ENCODE measurements around the gene PPP6R3.
"Not testable (repeated sequence)": the region's sequence is repeated elsewhere in the genome, so short reads cannot be mapped to it uniquely, and the experiment has no call there.

PPP6R3 gene

DNA sequence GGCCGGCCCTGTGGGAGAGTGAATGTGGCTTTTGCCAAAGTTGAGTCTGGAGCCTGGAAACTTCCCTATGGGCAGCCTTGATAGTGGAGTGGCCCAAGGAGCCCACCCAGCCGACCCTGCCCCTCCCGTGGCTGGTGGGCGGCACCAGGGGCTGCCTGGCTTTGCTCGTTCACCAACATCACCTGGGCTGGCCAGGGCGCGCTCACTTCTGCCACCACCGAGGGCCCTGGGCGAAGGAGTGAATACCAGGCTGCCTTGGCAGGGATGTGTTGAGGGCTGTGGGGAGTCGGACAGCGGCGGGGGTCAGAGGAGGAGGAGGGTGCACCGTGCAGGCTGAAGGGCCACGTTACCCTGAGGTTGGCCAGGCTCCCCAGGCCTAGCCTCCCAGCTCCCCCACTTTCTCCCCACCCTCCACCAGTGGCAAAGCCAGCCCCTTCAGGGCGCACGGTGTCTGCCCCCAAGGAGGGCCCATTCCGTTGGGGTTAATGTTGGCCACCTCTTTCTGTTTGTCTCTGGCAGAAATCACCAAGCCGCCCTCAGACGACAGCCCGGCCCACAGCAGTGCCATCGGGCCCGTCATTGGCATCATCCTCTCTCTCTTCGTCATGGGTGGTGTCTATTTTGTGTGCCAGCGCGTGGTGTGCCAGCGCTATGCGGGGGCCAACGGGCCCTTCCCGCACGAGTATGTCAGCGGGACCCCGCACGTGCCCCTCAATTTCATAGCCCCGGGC lies 22.5 kb upstream of the PPP6R3 start:
- DNase-seq (ENCODE audit: low read depth in 1 of 2, low spot score in 1 of 2), result no peak
- no peak for TF ChIP-seq JUND (IDR thresholded peaks at IDR 0.05; ENCODE audit: low read depth)
- in situ Hi-C loops (cut with HindIII; ENCODE audit: low pct_unique_long_range_greater_than_20kb, low sequenced_read_pairs), result no loop called here

DNA sequence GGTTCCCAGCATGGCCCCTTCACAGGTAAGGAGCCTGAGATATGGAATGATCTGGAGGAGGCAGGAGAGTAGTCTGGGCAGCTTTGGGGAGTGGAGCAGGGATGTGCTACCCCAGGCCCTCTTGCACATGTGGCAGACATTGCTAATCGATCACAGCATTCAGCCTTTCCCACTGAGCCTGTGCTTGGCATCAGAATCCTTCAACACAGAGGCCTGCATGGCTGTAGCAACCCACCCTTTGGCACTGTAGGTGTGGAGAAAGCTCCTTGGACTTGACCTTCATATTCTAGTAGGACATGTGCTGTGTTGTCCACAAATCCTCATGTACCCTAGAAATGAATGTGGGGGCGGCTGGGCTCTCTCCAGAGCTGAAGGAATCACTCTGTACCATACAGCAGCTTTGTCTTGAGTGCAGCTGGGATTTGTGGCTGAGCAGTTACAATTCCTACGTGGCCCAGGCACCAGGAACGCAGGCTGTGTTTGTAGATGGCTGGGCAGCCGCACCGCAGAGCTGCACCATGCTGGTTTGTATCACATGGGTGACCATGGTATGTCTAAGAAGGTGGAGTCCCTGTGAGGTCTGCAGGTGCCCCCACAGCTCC lies 21.8 kb upstream of the PPP6R3 start:
- TF ChIP-seq JUND (IDR thresholded peaks at IDR 0.05; ENCODE audit: low read depth), result no peak
- no peak for DNase-seq (ENCODE audit: low read depth in 1 of 2, low spot score in 1 of 2)
- in situ Hi-C loops (cut with HindIII; ENCODE audit: low pct_unique_long_range_greater_than_20kb, low sequenced_read_pairs), result no loop called here

DNA sequence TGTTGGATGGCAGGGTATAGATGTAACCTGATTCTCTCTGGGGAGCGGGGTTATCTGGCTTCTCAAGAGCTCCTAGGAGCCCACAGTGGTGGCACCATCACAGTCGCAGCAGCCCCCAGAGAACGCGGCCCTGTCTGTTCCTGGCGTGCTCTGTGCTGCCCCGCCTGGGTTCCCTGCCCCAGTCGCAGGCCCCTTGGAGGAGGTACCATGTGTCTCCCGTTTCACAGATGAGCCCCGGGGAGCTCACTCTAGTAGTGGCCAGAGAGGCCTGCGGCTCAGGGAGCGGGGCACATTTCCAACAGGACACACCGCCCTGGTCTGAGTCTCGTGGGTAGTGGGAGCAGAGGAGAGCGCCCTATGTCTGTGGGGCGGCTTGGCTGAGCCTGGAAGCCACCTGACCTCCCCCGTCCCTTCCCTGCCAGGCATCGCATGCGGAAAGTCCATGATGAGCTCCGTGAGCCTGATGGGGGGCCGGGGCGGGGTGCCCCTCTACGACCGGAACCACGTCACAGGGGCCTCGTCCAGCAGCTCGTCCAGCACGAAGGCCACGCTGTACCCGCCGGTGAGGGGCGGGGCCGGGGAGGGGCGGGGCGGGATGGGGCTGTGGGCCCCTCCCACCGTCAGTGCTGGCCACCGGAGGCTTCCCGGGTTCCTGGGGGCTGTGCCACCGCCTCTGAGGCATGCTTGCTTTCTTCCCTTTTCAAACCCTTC lies 21.0 kb upstream of the PPP6R3 start:
- no peak for DNase-seq (ENCODE audit: low read depth in 1 of 2, low spot score in 1 of 2)
- no peak for TF ChIP-seq JUND (IDR thresholded peaks at IDR 0.05; ENCODE audit: low read depth)
- in situ Hi-C loops (cut with HindIII; ENCODE audit: low pct_unique_long_range_greater_than_20kb, low sequenced_read_pairs), result no loop called here

DNA sequence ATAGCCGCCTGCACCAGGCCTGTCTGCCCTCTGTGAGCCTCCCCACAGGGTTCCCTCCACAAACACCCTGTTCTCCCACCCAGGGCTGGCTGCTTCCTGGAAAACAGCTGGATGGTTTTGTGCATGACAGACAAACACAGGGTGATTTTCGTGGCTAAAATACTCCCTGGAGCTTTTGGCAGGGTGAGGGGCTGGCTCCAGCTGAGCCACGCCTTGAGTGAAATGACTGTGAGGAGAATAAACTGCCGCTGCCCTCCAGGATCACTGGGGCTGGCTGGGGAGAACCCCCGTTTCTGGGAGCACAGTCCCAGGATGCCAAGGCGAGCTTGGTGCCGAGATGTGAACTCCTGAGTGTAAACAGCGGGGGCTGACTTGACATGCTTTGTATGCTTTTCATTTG lies 20.3 kb upstream of the PPP6R3 start:
- DNase-seq (ENCODE audit: low read depth in 1 of 2, low spot score in 1 of 2), result no peak
- no peak for TF ChIP-seq JUND (IDR thresholded peaks at IDR 0.05; ENCODE audit: low read depth)
- in situ Hi-C loops (cut with HindIII; ENCODE audit: low pct_unique_long_range_greater_than_20kb, low sequenced_read_pairs), result no loop called here

DNA sequence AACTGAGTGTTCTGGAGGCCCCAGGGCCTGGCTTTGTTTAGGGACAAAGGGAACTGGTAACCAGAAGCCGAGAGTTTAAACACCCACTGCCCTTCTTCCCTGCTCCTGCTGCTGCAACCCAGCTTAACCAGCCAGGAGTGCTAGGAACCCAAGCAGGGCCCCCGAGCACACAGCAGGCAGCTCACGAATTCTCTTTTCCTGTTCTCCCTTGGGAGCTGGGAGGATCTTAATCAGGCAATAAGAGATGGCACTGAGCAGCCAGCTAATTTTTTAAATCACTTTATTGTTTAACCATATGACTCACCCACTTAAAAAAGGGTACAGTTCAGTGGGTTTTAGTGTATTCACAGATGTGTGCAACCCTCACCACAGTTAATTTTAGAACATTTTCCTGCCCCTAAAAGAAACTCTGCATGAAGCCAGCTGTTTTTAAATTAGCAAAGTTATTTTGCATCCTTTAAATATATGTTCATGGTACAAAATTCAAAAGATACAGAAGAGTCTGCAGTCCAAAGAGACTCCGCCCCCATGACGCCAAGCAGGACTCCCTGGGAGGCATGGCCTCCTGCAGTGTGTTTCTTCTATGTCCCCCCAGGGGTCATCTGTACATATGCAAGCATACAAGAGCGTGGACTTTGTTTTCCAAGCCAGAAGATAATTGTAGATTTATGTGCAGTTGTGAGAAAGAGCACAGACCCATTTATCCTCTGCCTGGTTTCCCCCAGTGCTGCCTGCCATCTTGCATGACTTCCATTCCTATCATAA lies 18.9 kb upstream of the PPP6R3 start:
- TF ChIP-seq JUND (IDR thresholded peaks at IDR 0.05; ENCODE audit: low read depth), result no peak
- DNase-seq (ENCODE audit: low read depth in 1 of 2, low spot score in 1 of 2), result no peak
- in situ Hi-C loops (cut with HindIII; ENCODE audit: low pct_unique_long_range_greater_than_20kb, low sequenced_read_pairs), result no loop called here

DNA sequence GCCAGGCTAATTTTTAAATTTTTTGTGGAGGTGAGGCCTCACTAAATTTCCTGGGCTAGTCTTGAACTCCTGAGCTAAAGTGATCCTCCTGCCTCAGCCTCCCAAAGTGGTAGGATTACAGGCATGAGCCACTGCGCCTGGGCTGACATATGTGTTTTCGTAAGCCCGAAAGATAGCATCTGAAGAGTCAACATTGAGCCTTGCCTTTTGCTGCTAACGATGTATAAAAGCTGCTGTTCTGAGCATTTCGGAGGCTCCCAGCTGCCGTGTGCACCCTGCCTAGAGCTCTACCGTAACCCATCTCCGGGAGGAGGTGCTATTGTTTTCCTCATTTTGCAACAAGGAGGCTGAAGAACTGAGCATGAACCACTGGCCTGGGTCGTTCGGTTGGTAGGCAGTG lies 18.1 kb upstream of the PPP6R3 start:
- no peak for DNase-seq (ENCODE audit: low read depth in 1 of 2, low spot score in 1 of 2)
- no peak for TF ChIP-seq JUND (IDR thresholded peaks at IDR 0.05; ENCODE audit: low read depth)
- in situ Hi-C loops (cut with HindIII; ENCODE audit: low pct_unique_long_range_greater_than_20kb, low sequenced_read_pairs), result no loop called here

GRCh38 chr11:68444566-68444965 lies 16.0 kb upstream of the PPP6R3 start:
- in situ Hi-C loops (cut with HindIII; ENCODE audit: low pct_unique_long_range_greater_than_20kb, low sequenced_read_pairs), result no loop called here
- TF ChIP-seq JUND (IDR thresholded peaks at IDR 0.05; ENCODE audit: low read depth), result no peak
- no peak for DNase-seq (ENCODE audit: low read depth in 1 of 2, low spot score in 1 of 2)

DNA sequence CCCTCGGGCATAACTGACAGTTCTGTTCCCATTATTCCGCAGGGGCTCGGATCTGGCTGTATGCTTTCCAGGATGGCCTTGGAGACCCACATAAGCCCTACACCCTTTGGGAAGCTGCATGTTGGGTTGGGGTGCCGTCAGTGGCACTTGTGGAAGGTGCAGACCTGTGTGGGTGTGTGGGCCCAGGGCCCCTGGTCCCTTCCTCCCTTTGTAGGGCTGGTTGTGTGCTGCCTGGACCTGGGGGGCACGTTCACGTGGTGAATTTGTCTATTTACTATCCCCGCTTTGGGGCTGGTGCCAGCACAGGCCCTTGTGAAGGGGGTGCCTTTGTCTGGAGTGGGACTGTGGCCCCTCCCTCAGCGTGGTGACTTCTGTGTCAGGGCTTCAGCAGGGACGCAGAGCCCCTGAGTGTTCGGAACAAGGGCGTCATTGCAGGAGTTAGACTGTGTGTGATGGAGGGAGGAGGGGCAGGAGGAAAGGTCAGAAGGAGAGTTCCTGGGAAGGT lies 15.0 kb upstream of the PPP6R3 start:
- TF ChIP-seq JUND (IDR thresholded peaks at IDR 0.05; ENCODE audit: low read depth), result no peak
- in situ Hi-C loops (cut with HindIII; ENCODE audit: low pct_unique_long_range_greater_than_20kb, low sequenced_read_pairs), result no loop called here
- no peak for DNase-seq (ENCODE audit: low read depth in 1 of 2, low spot score in 1 of 2)

DNA sequence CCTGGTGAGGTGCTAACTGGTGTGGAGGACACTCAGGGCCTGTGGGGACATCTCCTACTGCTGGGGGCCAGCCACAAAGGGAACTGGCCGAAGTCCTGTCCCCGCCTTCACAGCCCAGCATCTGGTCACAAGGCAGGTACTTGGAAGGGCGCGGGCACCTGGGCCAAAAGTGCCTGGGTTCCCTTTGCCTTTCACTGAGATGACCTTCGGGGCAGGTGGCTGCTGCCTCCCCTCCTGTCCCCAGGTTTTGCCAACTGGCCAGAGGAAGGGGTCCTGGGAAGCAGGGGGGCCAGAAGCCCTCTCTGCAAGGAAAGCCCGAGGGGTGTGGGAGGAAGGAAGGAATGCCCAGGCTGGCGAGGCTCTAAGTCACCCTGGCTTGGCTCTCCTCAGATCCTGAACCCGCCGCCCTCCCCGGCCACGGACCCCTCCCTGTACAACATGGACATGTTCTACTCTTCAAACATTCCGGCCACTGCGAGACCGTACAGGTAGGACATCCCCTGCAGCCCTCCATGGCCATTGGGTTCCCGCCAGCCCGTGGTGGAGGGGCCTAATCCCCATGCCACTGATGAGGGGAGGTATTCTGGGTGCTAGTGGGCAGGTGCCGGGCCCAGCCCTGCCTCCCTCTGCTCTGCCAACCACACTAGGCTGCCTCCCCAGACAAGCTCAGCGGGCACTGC lies 14.4 kb upstream of the PPP6R3 start:
- in situ Hi-C loops (cut with HindIII; ENCODE audit: low pct_unique_long_range_greater_than_20kb, low sequenced_read_pairs), result no loop called here
- DNase-seq (ENCODE audit: low read depth in 1 of 2, low spot score in 1 of 2), result no peak
- no peak for TF ChIP-seq JUND (IDR thresholded peaks at IDR 0.05; ENCODE audit: low read depth)

DNA sequence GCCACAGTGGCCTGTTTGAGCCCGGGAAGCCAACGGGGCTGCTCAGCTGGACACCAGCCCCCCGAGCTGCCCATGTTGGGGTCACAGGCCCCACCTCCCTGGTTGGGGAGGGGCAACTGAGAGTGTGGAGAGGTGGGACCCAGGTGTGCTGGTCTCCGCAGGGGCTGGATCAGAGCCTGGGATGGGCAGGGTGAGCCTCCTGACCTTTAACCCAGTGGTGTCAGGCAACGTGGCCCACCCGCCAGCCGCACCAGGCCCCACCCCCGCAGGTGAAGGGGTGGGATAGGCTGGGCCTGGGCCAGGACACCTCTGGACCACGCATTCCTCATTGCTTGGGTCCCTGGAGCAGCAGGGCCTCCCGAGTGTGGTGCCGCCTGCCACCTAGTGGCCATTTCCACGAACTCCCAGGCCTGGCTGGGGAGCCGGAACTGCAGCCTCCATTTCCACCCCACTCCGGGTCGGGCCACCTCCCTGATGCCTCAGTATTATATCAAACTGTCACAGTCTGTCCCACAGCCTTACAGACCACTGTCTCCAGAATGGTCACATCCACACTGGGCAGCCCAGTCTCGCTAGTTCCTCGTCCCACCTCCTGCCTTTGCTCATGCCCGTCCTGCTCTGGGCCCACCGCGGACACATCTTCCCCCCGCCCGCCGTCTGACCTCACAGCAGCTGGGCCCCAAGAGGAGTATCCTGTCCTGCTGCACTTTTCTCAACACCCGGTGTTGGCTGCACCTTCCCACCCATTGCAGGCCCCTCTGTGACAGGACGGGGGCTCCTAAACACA lies 13.3 kb upstream of the PPP6R3 start:
- peak; percentile 81 to 91 for DNase-seq (ENCODE audit: low read depth in 1 of 2, low spot score in 1 of 2)
- in situ Hi-C loops (cut with HindIII; ENCODE audit: low pct_unique_long_range_greater_than_20kb, low sequenced_read_pairs), result no loop called here

DNA sequence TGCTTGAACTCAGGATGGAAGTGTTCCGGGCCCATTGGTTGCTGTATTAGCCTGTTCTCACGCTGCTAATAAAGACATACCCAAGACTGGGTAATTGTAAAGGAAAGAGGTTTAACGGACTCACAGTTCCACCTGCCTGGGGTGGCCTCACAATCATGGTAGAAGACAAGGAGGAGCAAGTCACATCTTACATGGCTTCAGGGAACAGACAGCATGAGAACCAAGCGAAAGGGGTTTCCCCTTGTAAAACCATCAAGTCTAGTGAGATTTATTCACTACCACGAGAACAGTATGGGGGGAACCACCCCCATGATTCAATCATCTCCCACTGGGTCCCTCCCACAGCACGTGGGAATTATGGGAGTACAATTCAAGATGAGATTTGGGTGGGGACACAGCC lies 12.6 kb upstream of the PPP6R3 start:
- in situ Hi-C loops (cut with HindIII; ENCODE audit: low pct_unique_long_range_greater_than_20kb, low sequenced_read_pairs), result not testable (repeated sequence)

More for the DNA sequence above, 13.3 kb upstream of the PPP6R3 start:
- TF ChIP-seq JUND (IDR thresholded peaks at IDR 0.05; ENCODE audit: low read depth), result no peak

More for the DNA sequence above, 12.6 kb upstream of the PPP6R3 start:
- not testable (repeated sequence) for DNase-seq (ENCODE audit: low read depth in 1 of 2, low spot score in 1 of 2)

Data from T47D (cell line).